Measurements from ENCODE around the gene CRTC1.

CRTC1 gene

GRCh38 chr19:18774782-18775444 lies 91.4 kb downstream of the CRTC1 start:
- no peak for DNase-seq (ENCODE audit: low read depth)
- TF ChIP-seq CTCF (IDR thresholded peaks at IDR 0.05; ENCODE audit: control insufficient read depth, insufficient read depth, low read depth, low read length, missing control alignments) = no peak
- no peak overlapping the region for H3K4me3 ChIP-seq (ENCODE audit: control insufficient read depth, low read depth, low read length)

GRCh38 chr19:18775586-18776287 lies 92.3 kb downstream of the CRTC1 start:
- no peak overlapping the region for H3K4me3 ChIP-seq (ENCODE audit: control insufficient read depth, low read depth, low read length)
- no peak for DNase-seq (ENCODE audit: low read depth)
- no peak for TF ChIP-seq CTCF (IDR thresholded peaks at IDR 0.05; ENCODE audit: control insufficient read depth, insufficient read depth, low read depth, low read length, missing control alignments)

- no peak overlapping the region for H3K4me3 ChIP-seq (ENCODE audit: control insufficient read depth, low read depth, low read length)
- TF ChIP-seq CTCF (IDR thresholded peaks at IDR 0.05; ENCODE audit: control insufficient read depth, insufficient read depth, low read depth, low read length, missing control alignments) = peak; percentile 67
- no peak for DNase-seq (ENCODE audit: low read depth)
These were observed 92.8 kb downstream of the CRTC1 start for GRCh38 chr19:18776288-18776594.

- DNase-seq (ENCODE audit: low read depth) = no peak
- no peak for TF ChIP-seq CTCF (IDR thresholded peaks at IDR 0.05; ENCODE audit: control insufficient read depth, insufficient read depth, low read depth, low read length, missing control alignments)
- no peak overlapping the region for H3K4me3 ChIP-seq (ENCODE audit: control insufficient read depth, low read depth, low read length)
These were observed 93.3 kb downstream of the CRTC1 start for GRCh38 chr19:18776736-18777135.

GRCh38 chr19:18777301-18778075 lies 94.0 kb downstream of the CRTC1 start:
- TF ChIP-seq CTCF (IDR thresholded peaks at IDR 0.05; ENCODE audit: control insufficient read depth, insufficient read depth, low read depth, low read length, missing control alignments) = no peak
- no peak overlapping the region for H3K4me3 ChIP-seq (ENCODE audit: control insufficient read depth, low read depth, low read length)
- no peak for DNase-seq (ENCODE audit: low read depth)

GRCh38 chr19:18778076-18778389 lies 94.6 kb downstream of the CRTC1 start:
- no peak overlapping the region for H3K4me3 ChIP-seq (ENCODE audit: control insufficient read depth, low read depth, low read length)
- no peak for DNase-seq (ENCODE audit: low read depth)
- TF ChIP-seq CTCF (IDR thresholded peaks at IDR 0.05; ENCODE audit: control insufficient read depth, insufficient read depth, low read depth, low read length, missing control alignments) = no peak
